HG02885 (cell line): ENCODE data around the gene TMEM150B.

Source experiments
- ATAC-seq: cut with Tn5 transposase; IDR thresholded peaks from one replicate; pipeline ENCODE4 v1.9.1; 2021; ENCODE audit warnings: mild to moderate bottlenecking; ENCODE audit not compliant: unreplicated experiment, poor library complexity

TMEM150B gene

DNA sequence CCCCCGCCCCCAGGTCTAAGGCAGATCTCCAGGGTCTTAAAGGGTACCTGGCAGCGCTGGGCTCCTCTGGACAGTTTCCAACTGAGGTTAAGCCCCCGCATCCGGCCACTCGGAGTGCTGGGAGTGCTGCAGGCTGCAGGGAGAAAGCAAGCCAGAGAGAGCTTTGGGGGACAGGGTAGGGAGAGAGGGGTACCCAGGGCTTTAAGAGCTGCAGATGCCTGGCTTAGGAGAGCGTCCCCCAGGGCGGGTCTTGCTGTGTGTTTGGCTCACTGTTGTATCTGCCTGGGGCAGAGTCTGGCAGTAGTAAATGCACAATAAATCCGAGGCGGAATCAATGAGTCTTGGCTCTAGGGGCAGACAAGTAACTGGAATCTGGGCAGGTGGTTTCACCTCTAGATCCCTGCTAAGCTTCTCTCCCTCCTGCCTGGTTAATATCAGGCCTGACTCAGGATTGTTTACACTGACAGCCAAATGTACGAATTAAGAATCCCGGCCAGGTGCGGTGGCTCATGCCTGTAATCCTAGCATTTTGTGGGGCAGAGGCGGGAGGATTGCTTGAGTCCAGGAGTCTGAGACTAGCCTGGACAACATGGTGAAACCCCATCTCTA lies 30.2 kb upstream of the TMEM150B start:
- ATAC-seq, result no peak

DNA sequence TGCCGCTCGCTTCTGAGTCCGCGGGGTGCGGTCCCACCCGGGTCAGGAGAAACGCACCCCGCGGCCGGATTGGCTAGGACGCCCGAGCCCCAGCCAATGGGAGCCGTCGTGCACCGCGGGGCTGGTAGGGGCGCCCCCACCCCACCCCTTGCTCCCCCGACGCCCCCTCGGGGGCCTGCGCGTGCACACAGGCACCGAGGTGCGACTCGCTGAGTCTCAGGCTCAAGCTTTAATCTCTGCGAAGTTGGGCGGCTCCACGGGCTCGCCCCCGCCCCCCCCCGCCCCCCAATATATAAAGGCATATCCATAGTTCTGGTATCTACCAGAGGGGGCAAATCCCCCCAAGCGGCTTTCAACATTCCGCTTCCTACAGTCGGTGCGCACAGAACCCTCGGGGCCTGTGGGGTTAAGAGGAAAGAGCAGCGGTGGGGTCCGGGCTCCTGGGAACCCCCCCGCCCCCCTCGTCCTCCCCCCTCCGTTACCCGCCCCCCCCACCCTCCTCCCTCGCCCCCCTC lies 29.6 kb upstream of the TMEM150B start, which contains the start of gene COX6B2:
Gene COX6B2, minus strand, starts transcription at position 22 of the 515 bp plus-strand sequence. CDS start 198 bp downstream, outside the sequence.
- ATAC-seq, result no peak

DNA sequence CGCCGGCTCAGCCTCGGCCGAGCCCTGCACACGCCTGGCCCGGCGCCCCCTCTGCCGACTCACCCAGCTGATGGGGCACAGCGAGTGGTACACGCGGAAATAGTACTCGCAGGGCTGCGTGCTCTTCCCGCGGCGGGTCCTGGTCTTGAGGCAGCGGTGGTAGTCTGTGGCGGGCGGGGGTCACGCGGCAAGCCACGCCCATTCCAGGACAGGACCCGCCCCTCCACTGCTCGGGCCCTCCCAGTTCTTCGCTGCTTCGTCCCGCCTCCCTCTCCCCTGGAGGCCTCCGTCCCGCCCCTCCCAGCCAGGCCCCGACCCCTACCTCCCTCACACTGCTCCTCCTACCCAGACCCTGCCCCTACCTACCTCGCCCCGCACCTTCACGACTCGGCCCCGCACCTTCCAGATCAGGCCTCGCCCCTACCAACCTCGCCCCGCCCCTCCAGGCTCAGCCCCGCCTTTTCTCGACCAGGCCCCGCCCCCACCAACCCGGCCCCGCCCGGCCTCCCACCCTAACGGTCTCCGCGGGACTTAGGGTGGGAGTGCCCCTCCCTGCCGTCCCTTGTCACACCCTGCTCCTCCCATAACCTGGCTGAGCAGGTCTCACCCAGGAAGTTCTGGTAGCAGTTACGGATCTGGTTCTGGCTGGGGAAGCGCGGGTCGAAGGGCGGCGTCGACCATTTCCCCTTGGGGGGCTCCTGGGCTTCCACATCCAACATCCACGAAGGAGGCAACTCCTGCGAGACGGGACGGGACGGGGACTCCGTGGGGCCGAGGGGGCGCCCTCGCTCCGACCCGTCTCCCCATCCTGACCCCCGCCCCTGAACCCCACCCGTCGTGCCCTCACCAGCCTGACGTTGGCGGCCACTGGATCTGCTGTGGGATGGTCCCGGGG lies 28.9 kb upstream of the TMEM150B start:
- no peak for ATAC-seq

DNA sequence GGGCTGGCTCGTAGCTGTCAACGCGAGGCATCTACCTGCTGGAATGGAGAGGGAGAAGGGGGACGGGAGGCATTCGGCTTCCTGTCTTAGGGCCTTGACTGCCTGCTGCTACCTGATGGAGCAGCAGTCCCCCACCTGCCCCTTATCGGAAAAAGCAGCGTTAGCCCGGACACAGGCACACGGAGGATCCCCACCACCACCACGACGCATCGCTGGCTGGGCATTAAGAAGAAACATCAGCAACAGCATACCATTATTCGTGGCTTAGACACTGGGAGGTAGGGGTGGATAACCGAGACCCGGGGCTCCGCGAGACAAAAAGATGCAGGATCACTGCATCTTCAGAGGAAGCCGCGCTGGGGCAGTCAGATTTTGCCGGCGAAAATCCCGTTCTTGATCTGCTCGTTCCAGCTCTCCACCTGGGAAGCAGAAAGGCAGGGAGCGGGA lies 28.2 kb upstream of the TMEM150B start:
- ATAC-seq, result no peak

DNA sequence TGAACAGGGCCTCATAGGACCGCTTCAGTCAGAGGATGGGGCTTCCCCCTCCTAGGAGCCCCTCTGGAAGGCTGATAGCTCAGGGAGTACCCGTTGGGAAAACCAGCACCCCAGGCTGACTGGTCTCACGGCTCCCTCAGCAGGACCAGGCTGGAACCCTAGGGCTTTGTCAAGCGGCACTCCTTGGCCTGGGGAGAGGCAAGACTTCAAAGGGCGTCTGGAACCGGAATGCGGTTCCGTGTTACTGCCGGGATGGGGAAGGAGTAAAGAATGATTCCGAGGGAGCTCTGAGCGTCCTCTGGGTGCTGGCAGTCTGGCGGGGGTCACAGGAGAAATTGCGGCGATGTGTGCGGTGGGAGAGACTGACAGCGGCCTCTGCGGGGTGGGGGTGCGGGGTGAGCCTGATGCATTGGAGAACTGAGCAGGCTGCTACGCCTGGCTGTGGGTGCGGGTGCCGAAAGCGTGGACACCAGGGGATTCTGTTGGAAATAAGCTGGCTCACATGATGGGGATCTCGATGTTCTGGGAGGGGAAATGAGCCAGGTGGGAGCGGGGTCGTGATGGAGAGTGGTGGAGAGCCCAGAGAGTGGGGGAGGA lies 27.5 kb upstream of the TMEM150B start:
- no peak for ATAC-seq

DNA sequence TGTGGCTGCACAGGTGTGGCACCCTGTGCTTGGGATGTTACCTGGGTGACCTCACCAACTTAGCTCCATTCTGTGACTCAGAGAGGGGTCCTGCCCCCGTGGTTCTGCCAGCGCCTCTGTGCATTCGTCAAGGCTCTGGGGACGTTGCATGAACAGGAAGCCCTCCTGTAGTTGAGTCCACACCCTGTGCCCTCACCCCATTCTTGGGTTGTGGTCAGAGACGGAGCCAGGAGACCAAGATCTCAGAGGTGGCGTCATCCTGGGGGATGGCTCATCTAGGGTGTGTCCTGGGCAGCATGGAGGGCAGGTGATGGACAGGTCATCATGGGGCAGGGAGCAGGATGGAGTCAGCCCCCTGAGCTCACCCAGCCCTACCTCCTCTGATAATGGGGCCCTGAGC lies 26.9 kb upstream of the TMEM150B start:
- no peak for ATAC-seq

DNA sequence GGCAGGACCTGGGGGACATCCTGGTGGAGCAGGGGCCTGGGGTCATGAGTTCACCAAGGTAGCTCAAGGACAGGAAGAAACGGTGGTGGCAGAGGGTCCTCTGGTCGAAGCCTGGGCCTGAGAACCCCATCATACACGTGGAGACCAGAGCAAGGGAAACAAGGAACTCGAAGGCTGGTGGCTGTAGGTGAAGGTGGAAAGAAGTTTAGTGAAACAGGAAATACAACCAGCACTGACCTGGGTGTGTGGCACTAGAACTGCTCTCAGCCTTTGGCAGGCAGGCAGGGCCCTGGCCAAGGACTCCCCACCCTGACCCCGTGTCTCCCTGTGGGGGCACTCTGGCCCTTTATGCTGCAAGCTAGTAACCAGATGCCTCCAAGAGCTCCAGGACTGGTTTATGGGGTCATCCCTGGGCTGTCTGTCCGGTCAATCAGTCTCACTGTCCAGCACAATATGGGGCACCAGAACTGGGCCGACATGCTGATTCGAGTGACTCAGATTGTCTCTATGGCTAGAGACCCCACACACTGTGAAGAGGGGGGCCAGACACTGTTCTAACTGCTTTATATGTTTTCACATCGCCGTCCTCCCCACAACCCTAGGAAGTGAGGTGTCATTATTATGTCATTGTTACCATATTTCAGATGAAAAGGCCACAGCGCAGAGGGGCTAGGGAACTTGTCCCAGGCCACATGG lies 25.6 kb upstream of the TMEM150B start:
- no peak for ATAC-seq

DNA sequence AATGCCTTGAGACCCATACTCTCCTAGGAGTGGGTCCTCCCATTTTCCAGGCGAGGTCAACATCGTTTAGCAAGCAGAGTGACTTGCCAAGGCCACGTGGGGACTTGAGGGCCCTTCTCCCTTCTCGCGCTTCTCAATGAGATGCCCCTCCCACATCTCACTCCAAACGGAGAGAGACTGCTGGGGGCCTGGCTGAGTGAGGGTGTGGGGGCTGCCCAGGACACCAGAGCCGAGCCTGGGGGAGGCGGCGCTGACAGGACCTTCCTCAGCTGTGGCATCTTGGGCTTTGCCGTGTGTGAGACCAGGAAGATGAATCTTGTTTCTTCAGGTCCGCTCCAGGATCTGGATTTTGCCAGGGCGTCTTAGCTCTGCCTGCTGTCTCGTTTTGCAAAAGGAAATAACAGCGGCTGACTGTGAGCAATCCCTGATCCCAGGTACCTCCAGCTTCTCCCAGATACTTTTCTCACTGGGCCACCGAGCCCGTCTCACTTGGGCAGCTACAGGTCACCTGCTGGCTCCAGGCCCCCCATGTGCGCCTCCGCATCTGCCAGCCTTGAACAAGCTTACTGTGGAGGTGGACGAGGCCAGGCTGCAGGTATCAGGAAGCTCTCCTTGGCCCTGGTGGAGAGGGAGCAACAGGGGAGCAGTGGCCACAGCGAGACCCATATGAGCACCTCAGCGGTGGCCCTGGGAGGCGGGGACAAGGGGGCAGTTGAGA lies 23.3 kb upstream of the TMEM150B start:
- ATAC-seq, result no peak

DNA sequence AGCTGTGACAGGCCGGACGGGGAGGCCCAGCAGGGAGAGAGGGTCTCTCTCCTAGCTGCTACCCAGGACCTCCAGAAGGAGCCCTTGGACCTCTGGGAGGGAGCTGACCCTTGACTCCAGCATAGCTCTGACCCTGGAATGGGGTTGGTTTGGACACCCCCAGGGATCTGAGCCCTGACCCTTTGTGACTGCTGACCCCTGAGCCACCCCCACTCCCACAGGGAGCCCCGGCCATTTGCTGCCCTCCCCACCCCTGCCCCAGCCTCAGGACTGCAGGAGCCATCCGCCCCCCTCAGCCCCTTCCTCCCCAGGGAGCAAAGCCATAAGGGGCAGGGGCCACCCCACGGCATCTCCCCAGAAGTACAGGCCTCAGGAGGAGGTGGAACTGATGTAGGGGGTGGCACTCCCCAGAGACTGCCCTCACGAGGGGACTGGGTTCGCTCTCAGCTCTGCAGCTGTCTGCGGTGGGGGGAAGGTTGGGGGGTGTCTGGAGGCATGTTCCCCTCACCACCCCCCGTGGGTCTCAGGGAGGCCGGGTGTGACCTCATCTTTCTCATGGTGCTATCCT lies 22.4 kb upstream of the TMEM150B start:
- no peak for ATAC-seq

DNA sequence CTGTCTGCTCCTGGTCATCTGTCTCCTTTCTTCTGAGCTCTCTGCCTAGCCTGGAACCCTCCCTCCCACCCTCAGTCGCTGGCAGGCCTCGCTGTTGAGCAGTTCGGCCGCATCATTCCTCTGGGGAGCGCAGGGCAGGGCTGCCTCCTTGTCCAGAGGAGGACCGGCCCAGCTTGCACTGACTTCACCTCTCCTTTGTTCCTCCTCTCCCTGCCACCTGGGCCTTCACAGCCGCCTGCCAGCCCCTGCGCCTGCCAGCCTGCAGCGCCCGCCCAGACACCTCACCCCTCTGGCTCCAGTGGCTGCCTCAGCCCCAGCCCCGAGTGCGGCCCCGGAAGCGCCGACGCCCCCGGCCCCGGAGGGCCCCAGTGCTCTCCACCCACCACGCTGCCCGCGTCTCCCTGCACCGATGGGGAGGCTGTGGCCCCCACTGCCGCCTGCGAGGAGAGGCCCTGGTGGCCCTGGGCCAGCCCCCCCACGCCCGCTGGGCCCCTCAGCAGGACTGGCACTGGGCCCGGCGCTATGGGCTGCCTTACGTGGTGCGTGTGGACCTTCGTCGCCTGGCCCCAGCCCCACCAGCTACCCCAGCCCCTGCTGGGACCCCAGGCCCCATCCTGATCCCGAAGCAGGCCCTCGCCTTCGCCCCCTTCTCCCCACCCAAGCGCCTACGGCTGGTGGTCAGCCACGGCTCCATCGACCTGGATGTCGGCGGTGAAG lies 21.7 kb upstream of the TMEM150B start:
- ATAC-seq, result no peak

DNA sequence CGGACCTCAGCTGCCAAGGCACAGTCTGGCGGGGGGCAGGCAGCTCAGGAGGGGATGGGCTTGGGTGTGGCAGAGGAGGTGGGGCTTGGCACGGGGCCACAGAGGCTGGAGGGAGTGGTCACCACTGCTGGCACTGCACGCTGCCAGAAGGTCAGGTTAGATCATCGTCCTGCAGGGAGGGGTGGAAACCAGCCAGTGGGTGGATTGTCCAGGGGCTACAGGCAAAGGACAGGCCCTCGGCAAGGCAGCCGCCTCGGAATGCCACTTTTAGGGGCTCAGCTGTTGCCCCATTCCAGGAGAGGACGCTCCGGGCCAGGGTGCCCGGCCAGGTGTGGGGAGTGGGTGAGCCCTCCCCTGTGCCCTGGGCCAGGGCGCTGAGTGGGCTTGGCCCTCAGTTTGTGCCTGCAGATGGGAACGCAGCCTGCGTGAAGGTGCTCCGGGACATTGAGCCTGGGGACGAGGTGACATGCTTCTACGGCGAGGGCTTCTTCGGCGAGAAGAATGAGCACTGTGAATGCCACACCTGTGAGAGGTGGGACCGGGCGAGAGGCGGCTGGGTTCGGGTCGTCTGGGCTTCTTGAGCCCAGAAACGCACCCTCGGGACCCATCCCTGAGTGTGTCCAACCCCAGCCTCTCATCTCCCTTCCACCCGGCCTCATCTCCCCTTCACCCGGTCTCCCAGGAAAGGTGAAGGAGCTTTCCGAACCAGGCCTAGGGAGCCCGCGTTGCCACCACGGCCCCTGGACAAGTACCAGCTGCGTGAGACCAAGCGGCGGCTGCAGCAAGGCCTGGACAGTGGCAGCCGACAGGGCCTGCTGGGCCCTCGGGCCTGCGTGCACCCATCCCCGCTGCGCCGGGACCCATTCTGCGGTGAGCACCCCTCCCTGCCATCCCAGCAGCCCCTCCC lies 20.9 kb upstream of the TMEM150B start:
- ATAC-seq, result no peak

DNA sequence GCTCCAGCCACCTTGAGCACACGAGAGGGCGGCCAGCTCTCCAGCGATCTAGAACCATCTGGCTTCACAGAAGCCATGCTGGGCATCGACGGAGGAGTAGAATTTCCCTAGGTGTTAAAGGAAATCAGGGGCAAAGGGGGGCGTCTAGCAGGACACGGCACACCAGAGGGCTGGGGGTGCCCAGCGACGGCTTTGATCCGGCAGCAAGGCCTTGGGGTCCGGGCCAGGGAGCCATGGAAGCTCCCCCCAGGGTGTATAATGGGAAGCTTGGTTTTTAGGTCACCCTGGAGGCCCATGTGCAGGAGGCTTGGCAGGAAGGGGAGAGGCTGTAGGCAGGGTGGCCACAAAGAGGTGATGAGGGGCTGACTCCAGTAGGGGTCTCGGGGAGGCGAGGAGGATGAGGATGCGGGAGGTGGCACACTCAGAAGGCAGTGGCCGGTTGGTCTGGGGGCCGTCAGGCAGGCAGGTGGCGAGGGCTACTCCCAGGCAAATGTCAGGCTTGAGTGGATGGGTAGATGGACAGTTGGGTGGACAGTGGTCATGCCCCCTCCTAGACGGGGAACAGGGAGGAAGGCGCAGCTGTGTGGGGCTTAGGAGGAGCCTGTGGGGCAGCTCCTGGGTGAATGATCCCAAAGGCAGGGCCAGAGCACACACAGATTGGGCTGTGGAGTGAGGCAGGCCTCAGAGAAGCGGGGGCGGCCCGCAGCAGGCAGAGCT lies 20.1 kb upstream of the TMEM150B start:
- ATAC-seq, result no peak

DNA sequence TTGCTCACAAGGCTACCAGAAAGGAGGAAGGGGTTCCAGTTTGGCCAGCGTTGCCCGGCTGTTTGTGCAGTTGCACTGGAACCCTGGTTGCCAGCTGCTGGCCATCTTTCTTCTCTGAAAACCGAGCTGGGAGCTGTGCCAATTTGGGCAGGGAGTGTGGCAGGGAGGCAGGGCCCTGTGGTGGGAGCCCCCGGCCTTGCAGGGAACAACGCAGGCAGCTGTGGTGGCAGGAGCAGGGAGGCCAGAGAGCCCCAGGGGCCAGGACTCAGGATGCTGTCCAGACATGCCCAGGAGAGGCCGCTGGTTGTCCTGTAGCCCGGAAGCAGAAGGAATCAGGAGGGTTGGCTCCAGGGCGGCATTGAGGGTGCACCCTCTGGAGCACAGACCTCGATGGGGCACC lies 19.3 kb upstream of the TMEM150B start:
- ATAC-seq, result no peak

DNA sequence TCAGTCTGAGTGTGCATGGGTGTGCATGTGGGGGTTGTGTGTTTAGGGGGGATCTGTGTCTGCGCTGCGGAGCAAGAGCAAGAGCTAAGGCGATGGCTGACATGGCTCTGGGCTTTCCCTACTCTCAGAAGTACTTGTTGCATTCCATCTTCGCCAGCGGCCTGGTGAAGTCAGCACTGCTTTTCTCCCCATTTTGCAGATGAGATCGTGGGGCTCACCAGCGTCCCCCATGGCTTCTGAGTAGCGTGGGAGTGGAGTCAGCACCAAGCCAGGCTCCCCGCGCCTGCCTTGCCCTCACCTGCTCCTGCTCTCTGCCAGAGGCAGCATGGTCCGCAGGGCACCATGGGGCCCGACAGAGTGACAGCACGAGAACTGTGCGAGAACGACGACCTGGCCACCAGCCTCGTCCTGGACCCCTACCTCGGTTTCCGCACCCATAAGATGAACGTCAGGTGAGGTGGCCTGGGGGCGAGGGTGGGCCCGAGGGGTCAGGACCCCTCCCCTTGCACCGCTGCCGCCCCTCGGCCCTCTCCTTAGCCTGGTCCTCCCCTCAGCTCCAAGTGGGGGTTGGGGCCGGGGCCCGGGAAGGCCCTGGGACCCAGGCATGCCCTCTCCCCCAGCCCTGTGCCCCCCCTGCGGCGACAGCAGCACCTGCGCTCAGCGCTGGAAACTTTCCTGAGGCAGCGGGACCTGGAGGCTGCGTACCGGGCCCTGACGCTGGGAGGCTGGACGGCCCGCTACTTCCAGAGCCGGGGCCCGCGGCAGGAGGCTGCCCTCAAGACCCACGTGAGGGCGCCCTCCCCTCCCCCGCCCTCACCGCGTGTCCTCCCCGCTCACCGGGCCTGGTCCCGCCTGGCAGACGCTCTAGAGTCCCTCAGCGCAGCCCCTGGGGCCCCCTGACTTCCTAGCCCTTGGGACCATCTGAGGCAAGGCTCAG lies 16.7 kb upstream of the TMEM150B start:
- no peak for ATAC-seq

DNA sequence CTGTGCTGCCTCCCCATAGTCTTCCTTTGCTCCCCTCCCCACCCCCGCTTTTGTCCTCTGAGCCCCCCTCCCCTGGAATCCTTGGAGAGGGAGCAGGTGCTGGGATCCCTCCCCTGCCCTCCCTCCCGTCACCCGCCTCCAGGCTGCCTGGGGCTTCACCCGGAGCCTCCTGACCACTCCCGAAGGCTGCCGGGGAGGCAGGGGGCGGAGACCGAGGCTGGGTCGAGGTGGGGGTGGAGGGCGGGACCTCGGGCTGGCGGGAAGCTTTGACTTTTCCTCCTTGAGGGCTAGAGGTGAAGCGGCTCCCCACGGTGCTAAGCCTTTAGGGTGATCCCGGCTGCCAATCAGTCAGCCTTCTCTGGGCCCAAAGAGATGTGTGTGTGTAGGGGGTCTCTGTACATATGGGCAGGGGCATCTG lies 16.0 kb upstream of the TMEM150B start:
- no peak for ATAC-seq

DNA sequence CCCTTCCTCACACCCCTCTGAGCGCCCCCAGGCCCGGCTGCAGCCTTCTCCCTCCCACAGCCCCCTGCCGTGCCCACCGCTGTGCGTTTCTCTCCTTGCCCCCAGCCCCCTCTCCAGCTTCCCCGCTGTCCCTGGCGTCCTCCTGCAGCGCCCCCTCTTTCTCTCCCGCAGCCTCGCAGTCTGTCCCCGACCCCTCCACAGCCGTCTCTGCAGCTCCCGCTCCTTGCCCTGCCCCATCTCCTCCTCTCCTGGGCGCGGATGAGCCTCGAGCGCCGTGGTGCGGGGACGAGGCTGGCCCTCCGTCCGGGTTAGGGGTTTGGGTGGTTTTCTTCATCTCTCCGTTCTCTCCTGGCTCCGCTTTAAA lies 15.6 kb upstream of the TMEM150B start:
- no peak for ATAC-seq
